SK-N-SH (cell line): ENCODE measurements around the gene GAL.

Source experiments
- EP300 ChIP-seq, 2 experiments: IDR thresholded peaks; 2 replicates each; pipeline versions ENCODE4 v1.4.0 to v1.6.1; 2012; ENCODE audit warnings: borderline replicate concordance in 1 of 2, low read depth in 1 of 2, low read length in 1 of 2
- TF ChIP-seq, protein P1 (sequence below): fragments of 200-600 bp; sonication (generic); IDR thresholded peaks from 2 replicates; pipeline ENCODE4 v1.6.1; 2017; ENCODE audit warnings: antibody characterized with exemption, mild to moderate bottlenecking, moderate library complexity

DNA sequence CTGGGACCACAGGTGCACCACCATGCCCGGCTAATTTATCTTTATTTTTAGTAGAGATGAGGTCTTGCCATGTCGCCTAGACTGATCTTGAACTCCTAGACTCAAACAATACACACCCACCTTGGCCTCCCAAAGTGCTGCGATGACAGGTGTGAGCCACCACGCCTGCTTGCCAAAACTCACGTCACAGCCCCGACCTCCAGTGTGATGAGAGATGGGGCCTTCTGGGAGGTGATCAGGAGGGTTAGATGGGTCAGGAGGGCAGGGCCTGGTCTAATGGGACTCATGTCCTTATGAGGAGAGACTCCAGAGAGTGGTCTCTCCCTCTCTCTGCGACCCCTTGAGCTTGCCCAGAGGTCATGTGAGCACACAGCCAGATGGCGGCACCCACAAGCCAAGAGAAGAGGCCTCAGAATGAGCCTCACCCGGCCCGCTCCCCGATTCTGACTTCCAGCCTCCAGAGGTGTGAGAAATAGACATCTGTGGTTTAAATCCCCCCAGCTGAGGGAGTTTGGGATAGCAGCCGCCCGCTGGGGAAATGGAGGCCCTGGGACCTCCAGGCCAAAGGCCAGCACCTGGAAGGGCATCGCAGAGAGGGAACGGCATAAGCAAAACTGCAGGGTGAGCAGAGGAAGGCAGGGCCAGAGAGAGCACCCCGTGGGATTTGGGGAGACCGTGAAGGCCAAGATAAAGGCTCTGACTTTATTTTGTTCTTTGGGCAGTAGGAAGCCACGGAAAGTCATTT lies 24.1 kb upstream of the GAL start:
- TF ChIP-seq, protein P1, sequence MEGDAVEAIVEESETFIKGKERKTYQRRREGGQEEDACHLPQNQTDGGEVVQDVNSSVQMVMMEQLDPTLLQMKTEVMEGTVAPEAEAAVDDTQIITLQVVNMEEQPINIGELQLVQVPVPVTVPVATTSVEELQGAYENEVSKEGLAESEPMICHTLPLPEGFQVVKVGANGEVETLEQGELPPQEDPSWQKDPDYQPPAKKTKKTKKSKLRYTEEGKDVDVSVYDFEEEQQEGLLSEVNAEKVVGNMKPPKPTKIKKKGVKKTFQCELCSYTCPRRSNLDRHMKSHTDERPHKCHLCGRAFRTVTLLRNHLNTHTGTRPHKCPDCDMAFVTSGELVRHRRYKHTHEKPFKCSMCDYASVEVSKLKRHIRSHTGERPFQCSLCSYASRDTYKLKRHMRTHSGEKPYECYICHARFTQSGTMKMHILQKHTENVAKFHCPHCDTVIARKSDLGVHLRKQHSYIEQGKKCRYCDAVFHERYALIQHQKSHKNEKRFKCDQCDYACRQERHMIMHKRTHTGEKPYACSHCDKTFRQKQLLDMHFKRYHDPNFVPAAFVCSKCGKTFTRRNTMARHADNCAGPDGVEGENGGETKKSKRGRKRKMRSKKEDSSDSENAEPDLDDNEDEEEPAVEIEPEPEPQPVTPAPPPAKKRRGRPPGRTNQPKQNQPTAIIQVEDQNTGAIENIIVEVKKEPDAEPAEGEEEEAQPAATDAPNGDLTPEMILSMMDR = no peak
- TF ChIP-seq EP300 (IDR thresholded peaks at IDR 0.05; ENCODE audit: borderline replicate concordance in 1 of 2, low read depth in 1 of 2, low read length in 1 of 2) = no peak
